Upper lobe of right lung (tissue), 1 donor: ENCODE results near the gene PLXDC1. TPM values are rescaled to one million over a fixed set of nuclear protein-coding genes. Genes with fewer than 3 reads are reported as not detected.

Experiments
- ATAC-seq: fragments of 200-7000 bp; cut with Tn5 transposase; one replicate; pipeline ENCODE4 v1.9.1; 2020; ENCODE audit warnings: mild to moderate bottlenecking, moderate library complexity
- DNase-seq: peaks from one replicate; pipeline ENCODE4 v3.0.0-alpha.2; 2020
- H3K27ac ChIP-seq: fragments of 200-600 bp; one replicate; pipeline ENCODE4 v1.8.0; 2022
- H3K27me3 ChIP-seq: fragments of 200-600 bp; one replicate; pipeline ENCODE4 v1.8.0; 2022; ENCODE audit warnings: mild to moderate bottlenecking
- H3K36me3 ChIP-seq: fragments of 200-600 bp; one replicate; pipeline ENCODE4 v1.8.0; 2022
- H3K4me1 ChIP-seq: fragments of 200-600 bp; one replicate; pipeline ENCODE4 v1.8.0; 2022
- H3K4me3 ChIP-seq: fragments of 200-600 bp; one replicate; pipeline ENCODE4 v1.8.0; 2022; ENCODE audit warnings: mild to moderate bottlenecking
- H3K9me3 ChIP-seq: fragments of 200-600 bp; one replicate; pipeline ENCODE4 v1.8.0; 2022
- intact Hi-C: fragments of 100-400 bp; cut with DNase I; formaldehyde crosslinking; loops from one replicate; pipeline ENCODE4 v1.11.0; 2022
- total RNA-seq: library from RNA; stranded (reverse); fragmentation: NEBNext Ultra II Directional; extraction: Animal tissue kit (Norgen Biotek cat#: 25700); gene quantifications from one replicate; pipeline ENCODE4 v1.2.1, GENCODE V29; 2021
- TF ChIP-seq, protein P1 (sequence below): fragments of 200-600 bp; IDR thresholded peaks from one replicate; pipeline ENCODE4 v1.8.0; 2022; ENCODE audit warnings: antibody characterized with exemption
- donor health status: DM: no; HTN: yes; CAD: no; lungs with severe emphysema.

The PLXDC1 gene
- total RNA-seq, 1 donor from 2014 or later = 14.4 TPM

DNA sequence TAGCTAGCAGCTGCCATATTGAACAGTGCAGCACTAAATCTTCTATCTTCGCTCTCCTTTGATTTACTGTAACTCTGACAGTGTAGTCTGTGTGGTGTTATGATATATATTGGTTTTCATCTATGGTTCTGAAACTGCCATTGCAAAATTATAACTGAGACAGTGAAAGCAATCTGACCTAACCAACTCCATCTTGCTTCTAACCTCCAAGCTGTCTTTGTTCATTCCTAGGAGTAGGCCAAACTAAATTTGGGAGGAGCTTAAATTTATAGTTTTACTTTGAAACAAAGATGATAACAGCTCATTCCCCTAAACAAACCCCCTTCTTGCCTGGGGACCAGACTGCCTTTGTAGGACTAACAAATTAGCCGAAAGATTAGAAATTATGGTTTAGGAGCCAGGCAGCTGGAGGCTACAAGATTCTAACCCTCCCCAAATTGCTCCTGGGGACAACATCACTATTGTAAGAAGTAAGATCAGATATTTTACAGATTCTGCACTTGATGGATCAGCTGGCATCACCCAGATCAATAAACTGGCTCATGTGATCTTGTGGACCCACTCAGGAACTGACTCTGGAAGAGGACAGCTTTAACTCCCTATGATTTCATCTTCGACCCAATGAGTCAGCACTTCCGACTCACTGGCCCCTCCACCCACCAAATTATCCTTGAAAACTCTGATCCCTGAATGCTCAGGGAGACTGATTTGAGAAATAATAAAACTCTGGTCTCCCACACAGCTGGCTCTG, 137.2 kb downstream of the PLXDC1 start:
- ATAC-seq (no peak), DNase-seq (no peak)
- intact Hi-C loops = no loop called here
- no peaks in the 10 kb centered on the region for H3K27me3 ChIP-seq
- H3K4me3 ChIP-seq = no peak overlapping the region
- no peaks in the 10 kb centered on the region for H3K36me3 ChIP-seq
- H3K9me3 ChIP-seq = no peaks in the 10 kb centered on the region
- no peak overlapping the region for H3K27ac ChIP-seq
- H3K4me1 ChIP-seq = peaks cover 18% of the 10 kb centered on the region
- TF ChIP-seq, protein P1, sequence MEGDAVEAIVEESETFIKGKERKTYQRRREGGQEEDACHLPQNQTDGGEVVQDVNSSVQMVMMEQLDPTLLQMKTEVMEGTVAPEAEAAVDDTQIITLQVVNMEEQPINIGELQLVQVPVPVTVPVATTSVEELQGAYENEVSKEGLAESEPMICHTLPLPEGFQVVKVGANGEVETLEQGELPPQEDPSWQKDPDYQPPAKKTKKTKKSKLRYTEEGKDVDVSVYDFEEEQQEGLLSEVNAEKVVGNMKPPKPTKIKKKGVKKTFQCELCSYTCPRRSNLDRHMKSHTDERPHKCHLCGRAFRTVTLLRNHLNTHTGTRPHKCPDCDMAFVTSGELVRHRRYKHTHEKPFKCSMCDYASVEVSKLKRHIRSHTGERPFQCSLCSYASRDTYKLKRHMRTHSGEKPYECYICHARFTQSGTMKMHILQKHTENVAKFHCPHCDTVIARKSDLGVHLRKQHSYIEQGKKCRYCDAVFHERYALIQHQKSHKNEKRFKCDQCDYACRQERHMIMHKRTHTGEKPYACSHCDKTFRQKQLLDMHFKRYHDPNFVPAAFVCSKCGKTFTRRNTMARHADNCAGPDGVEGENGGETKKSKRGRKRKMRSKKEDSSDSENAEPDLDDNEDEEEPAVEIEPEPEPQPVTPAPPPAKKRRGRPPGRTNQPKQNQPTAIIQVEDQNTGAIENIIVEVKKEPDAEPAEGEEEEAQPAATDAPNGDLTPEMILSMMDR = no peak

Other genes starting within 250 kb of the PLXDC1 start
- not detected for gene FBXO47, start 184.2 kb downstream of the PLXDC1 start, total RNA-seq
- gene ARL5C, start 14.5 kb upstream of the PLXDC1 start, total RNA-seq = not detected
- 27.5 TPM for gene CACNB1, start 46.0 kb upstream of the PLXDC1 start, total RNA-seq
- 1,449 TPM for gene RPL19, start 48.6 kb upstream of the PLXDC1 start, total RNA-seq
- 0.46 TPM for gene STAC2, start 74.3 kb upstream of the PLXDC1 start, total RNA-seq
- gene FBXL20, start 250.0 kb upstream of the PLXDC1 start, total RNA-seq = 23.9 TPM